CD4-positive, alpha-beta T cell (primary cell): ENCODE data around the gene MRPL55. TPM values are rescaled to one million over a fixed set of nuclear protein-coding genes. Genes with fewer than 3 reads are reported as not detected.

Experiments
- ATAC-seq: fragments of 200-7000 bp; cut with Tn5 transposase; one replicate; pipeline ENCODE4 v1.10.0; 2022; ENCODE audit warnings: mild to moderate bottlenecking; ENCODE audit not compliant: poor library complexity
- CTCF ChIA-PET: fragments of 350-600 bp; sonication (Branson Sonifier 250); formaldehyde crosslinking; loops from one replicate; lab custom pipeline; 2021; ENCODE audit warnings: antibody characterized with exemption, inconsistent platforms; lab: Charles Lee
- POLR2A ChIA-PET: fragments of 350-600 bp; sonication (Branson Sonifier 250); formaldehyde crosslinking; loops from one replicate; lab custom pipeline; 2021; ENCODE audit warnings: antibody characterized with exemption, inconsistent platforms; lab: Charles Lee
- DNase-seq, 14 experiments: peaks; one replicate each; pipeline ENCODE4 v3.0.0-alpha.2; 2013 to 2020; ENCODE audit warnings: mixed read lengths in 2 of 14
- H3K27ac ChIP-seq, 2 donors: one replicate each; pipeline versions ENCODE4 v1.5.1 to v1.7.0; 2013; ENCODE audit warnings: low read length in 2 of 2, low read depth in 1 of 2, mild to moderate bottlenecking in 1 of 2
- H3K27me3 ChIP-seq, 2 experiments: 1 replicate in 1 of 2; 2 replicates in 1 of 2; pipeline versions ENCODE4 v1.6.1 to v1.7.0; 2013; ENCODE audit warnings: low read length in 2 of 2, control low read depth in 1 of 2, mild to moderate bottlenecking in 1 of 2, moderate library complexity in 1 of 2; ENCODE audit not compliant: insufficient read depth in 2 of 2, control insufficient read depth in 1 of 2
- H3K36me3 ChIP-seq: one replicate; pipeline ENCODE4 v1.6.1; 2013; ENCODE audit warnings: low read length, control low read depth; ENCODE audit not compliant: insufficient read depth
- H3K4me1 ChIP-seq: one replicate; pipeline ENCODE4 v1.6.1; 2013; ENCODE audit warnings: low read length, control low read depth; ENCODE audit not compliant: insufficient read depth
- H3K4me3 ChIP-seq: one replicate; pipeline ENCODE4 v1.5.1; 2013; ENCODE audit warnings: mild to moderate bottlenecking, low read length, moderate library complexity
- H3K9me3 ChIP-seq, 2 experiments: 1 replicate in 1 of 2; 2 replicates in 1 of 2; pipeline versions ENCODE4 v1.6.1 to v1.7.0; 2013; ENCODE audit warnings: low read length in 2 of 2, mild to moderate bottlenecking in 2 of 2, control low read depth in 1 of 2, moderate library complexity in 1 of 2; ENCODE audit not compliant: control insufficient read depth in 1 of 2, insufficient read depth in 1 of 2
- H3K27ac Mint-ChIP-seq: one replicate; pipeline ENCODE4 v1.8.0; 2020; ENCODE audit warnings: mixed read lengths
- H3K27me3 Mint-ChIP-seq: one replicate; pipeline ENCODE4 v1.8.0; 2021; ENCODE audit warnings: mixed read lengths
- H3K36me3 Mint-ChIP-seq: one replicate; pipeline ENCODE4 v1.8.0; 2021; ENCODE audit warnings: low read depth, mixed read lengths
- H3K4me1 Mint-ChIP-seq: one replicate; pipeline ENCODE4 v1.8.0; 2021; ENCODE audit warnings: low read depth, mixed read lengths
- H3K4me3 Mint-ChIP-seq: one replicate; pipeline ENCODE4 v1.8.0; 2020; ENCODE audit warnings: mild to moderate bottlenecking, mixed read lengths
- H3K9me3 Mint-ChIP-seq: one replicate; pipeline ENCODE4 v1.8.0; 2020; ENCODE audit warnings: mixed read lengths
- CTCF ChIP-seq: fragments of 200-600 bp; IDR thresholded peaks from one replicate; pipeline ENCODE4 v1.8.0; 2022; ENCODE audit warnings: antibody characterized with exemption, mild to moderate bottlenecking
- intact Hi-C, 2 experiments: fragments of 100-400 bp; cut with DNase I in 1 of 2; cut with micrococcal nuclease in 1 of 2; formaldehyde crosslinking; loops; one replicate each; pipeline versions ENCODE4 v1.15.1 to v1.9.0; 2023 to 2025; cut with DNase I, micrococcal nuclease
- total RNA-seq, 174 experiments: library from RNA in 2 of 174; stranded (reverse) in 2 of 174; gene quantifications; one replicate each; pipeline ENCODE4 v1.2.3 and lab custom pipeline; 2021 to 2026

The MRPL55 gene
- total RNA-seq, 2 experiments from 2014 or later = 120 to 128 TPM

GRCh38 chr1:228079601-228080263 is 29.4 kb downstream of the MRPL55 start:
- ChIA-PET CTCF (no interaction called here), POLR2A (no interaction called here)
- H3K27ac Mint-ChIP-seq = peak overlapping the region; percentile 55

GRCh38 chr1:228079013-228079412 is 30.1 kb downstream of the MRPL55 start:
- ATAC-seq = no peak
- Histone ChIP-seq H3K27ac (no peak overlapping the region), H3K27me3 (no peaks in the 10 kb centered on the region), H3K36me3 (no peaks in the 10 kb centered on the region), H3K4me3 (no peak overlapping the region), H3K9me3 (no peaks in the 10 kb centered on the region), H3K4me1 (peaks cover 29% of the 10 kb centered on the region)
- H3K36me3 Mint-ChIP-seq = peaks cover 9% of the 10 kb centered on the region
- peaks cover 29% of the 10 kb centered on the region for H3K4me1 Mint-ChIP-seq
- no peaks in the 10 kb centered on the region for H3K27me3 Mint-ChIP-seq
- H3K9me3 Mint-ChIP-seq = no peaks in the 10 kb centered on the region
- peak overlapping the region; percentile 55 for H3K27ac Mint-ChIP-seq
- TF ChIP-seq CTCF = no peak
- CTCF ChIA-PET = no interaction called here
- intact Hi-C loops = no loop called here
- POLR2A ChIA-PET = no interaction called here
- peak overlapping the region; percentile 82 for H3K4me3 Mint-ChIP-seq
- DNase-seq = no peak

More at GRCh38 chr1:228079601-228080263, 29.4 kb downstream of the MRPL55 start:
- DNase-seq (no peak), ATAC-seq (no peak)
- H3K27me3 ChIP-seq = no peaks in the 10 kb centered on the region
- Mint-ChIP-seq H3K27me3 (no peaks in the 10 kb centered on the region), H3K4me3 (peak overlapping the region; percentile 82), H3K36me3 (peaks cover 16% of the 10 kb centered on the region), H3K4me1 (peaks cover 31% of the 10 kb centered on the region), H3K9me3 (no peaks in the 10 kb centered on the region)
- H3K36me3 ChIP-seq = no peaks in the 10 kb centered on the region
- no peak overlapping the region for H3K4me3 ChIP-seq
- peaks cover 37% of the 10 kb centered on the region for H3K4me1 ChIP-seq
- no peak overlapping the region for H3K27ac ChIP-seq
- no peak for TF ChIP-seq CTCF
- no peaks in the 10 kb centered on the region for H3K9me3 ChIP-seq
- intact Hi-C loops = loop anchor here (5.0 to 10.0 kb wide), 4 partner anchors 88 to 1135 kb away; partner anchors contain the start of genes IBA57 (in 2 of the 2), COQ8A (in 1 of the 2) and ZNF678 (in 1 of the 2)

DNA sequence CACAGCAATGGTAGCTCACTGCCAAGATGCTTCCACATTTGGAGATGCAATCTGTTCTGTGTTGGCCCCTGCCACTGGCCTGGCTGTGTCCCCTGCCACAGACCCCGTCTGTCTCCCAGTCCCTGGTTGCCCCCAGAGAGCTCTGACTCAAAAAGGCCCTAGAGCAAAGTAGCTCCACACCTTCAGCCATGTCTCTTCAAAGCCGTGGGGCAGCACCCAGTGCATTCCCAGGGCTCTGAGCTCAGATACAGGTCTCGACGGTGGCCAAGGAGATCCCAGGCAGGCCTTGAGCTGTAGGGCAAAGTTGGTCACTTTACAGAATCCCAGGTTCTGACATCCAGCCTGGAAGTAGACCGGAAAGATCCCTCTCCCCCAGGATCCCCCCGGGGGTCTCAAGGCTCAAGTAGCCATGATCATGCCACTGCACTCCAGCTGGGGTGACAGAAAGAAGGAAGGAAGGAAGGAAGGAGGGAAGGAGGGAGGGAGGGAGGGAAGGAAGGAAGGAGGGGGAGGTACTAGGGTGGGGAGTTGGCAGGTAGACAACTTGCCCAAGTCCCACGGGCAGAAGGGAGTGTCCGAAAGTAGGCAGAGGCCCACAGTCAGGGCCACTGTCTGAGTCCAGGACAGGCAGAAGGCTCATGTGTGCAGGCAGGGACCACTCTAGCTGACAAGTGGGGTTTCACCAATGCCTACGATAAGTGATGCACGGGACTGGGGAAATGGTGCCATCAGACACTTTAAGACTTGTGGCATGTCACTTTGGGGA is 31.4 kb downstream of the MRPL55 start:
- POLR2A ChIA-PET = no interaction called here

More for the DNA sequence above, 31.4 kb downstream of the MRPL55 start:
- no peak for ATAC-seq
- H3K27ac Mint-ChIP-seq = no peak overlapping the region
- Histone ChIP-seq H3K36me3 (no peaks in the 10 kb centered on the region), H3K4me3 (no peak overlapping the region), H3K27me3 (no peaks in the 10 kb centered on the region), H3K27ac (no peak overlapping the region), H3K9me3 (no peaks in the 10 kb centered on the region), H3K4me1 (peaks cover 22% of the 10 kb centered on the region)
- H3K36me3 Mint-ChIP-seq = no peaks in the 10 kb centered on the region
- no peaks in the 10 kb centered on the region for H3K9me3 Mint-ChIP-seq
- intact Hi-C loops = no loop called here
- no peak for DNase-seq
- CTCF ChIA-PET = no interaction called here
- no peak for TF ChIP-seq CTCF
- H3K27me3 Mint-ChIP-seq = no peaks in the 10 kb centered on the region
- H3K4me3 Mint-ChIP-seq = peak overlapping the region; percentile 51
- peaks cover 21% of the 10 kb centered on the region for H3K4me1 Mint-ChIP-seq
